Sigmoid colon (tissue), 4 donors: ENCODE data around the gene NPTX1.

Source experiments
- CTCF ChIP-seq, 4 experiments: fragments of 450-650 bp in 3 of 4; fragments of 200-600 bp in 1 of 4; IDR thresholded peaks; one replicate each; pipeline ENCODE4 v1.5.1; 2016 to 2019; ENCODE audit warnings: antibody characterized with exemption in 4 of 4, mild to moderate bottlenecking in 3 of 4, moderate library complexity in 2 of 4
- POLR2AphosphoS5 ChIP-seq, 4 donors: sonication (generic); formaldehyde crosslinking; IDR thresholded peaks; one replicate each; pipeline ENCODE4 v1.6.1; 2017; ENCODE audit warnings: antibody characterized with exemption in 4 of 4

- TF ChIP-seq CTCF (IDR thresholded peaks at IDR 0.05) (no peak), POLR2AphosphoS5 (IDR thresholded peaks at IDR 0.05) (no peak)
Measured at GRCh38 chr17:80441133-80441578, 35.3 kb downstream of the NPTX1 start.
